Lower leg skin (tissue), 4 donors: ENCODE measurements around the gene RNF169. TPM values are rescaled to one million over a fixed set of nuclear protein-coding genes. Genes with fewer than 3 reads are reported as not detected.
"Not testable (repeated sequence)": the region's sequence is repeated elsewhere in the genome, so short reads cannot be mapped to it uniquely, and the experiment has no call there.

ENCODE experiments used
- DNase-seq, 2 donors: peaks; one replicate each; pipeline ENCODE4 v3.0.0-alpha.2; 2019; ENCODE audit warnings: low spot score in 2 of 2
- H3K4me3 ChIP-seq: fragments of 200-600 bp; sonication (generic); 2 replicates; pipeline ENCODE4 v1.5.1; 2017; ENCODE audit warnings: mild to moderate bottlenecking, low read depth; ENCODE audit not compliant: poor library complexity, severe bottlenecking
- CTCF ChIP-seq, 3 donors: fragments of 450-650 bp; IDR thresholded peaks; one replicate each; pipeline ENCODE4 v1.5.1; 2016; ENCODE audit warnings: antibody characterized with exemption in 3 of 3, mild to moderate bottlenecking in 3 of 3, moderate library complexity in 2 of 3
- POLR2A ChIP-seq, 2 donors: fragments of 450-650 bp; IDR thresholded peaks; one replicate each; pipeline ENCODE4 v1.6.1; 2016 to 2017; ENCODE audit warnings: antibody characterized with exemption in 2 of 2, mild to moderate bottlenecking in 1 of 2, moderate library complexity in 1 of 2
- WGBS, 2 donors: methylation state at CpG; one replicate each; pipeline ENCODE4 v1.1.5; 2018; 5-methylcytosine and 5-hydroxymethylcytosine counted together
- intact Hi-C: fragments of 100-400 bp; cut with DNase I; formaldehyde crosslinking; loops from one replicate; pipeline ENCODE4 v1.15.0; 2023; ENCODE audit warnings: low total_unique reads
- total RNA-seq, 4 donors: library from RNA; depleted of rRNA; stranded (reverse); fragments of >200 nt; gene quantifications; one replicate each; pipeline ENCODE4 v1.1.0, GENCODE V29; 2016

RNF169 gene
- total RNA-seq, 4 donors from 2014 or later = 17.5 to 23.6 (median 21.6) TPM

DNA sequence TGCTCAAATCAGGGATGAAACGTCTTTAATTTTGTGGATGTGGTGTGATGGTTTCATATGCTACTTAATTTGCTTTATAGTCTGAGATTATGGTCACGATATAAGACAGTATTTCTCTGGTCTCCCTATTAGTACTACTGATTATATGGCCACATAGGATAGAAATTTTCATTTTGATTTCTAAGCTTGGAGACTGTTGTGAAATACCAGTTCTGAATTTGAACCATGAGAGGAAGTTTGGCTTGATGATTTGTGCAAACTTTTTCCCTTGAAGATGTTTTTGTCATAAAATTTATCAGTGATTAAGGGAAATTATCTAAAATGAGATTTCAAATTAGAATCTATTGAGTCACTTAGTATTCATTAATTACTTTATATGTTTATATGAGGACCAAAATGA is 2.7 kb downstream of the RNF169 start:
- intact Hi-C loops = no loop called here
- WGBS, 2 donors = 76 to 77% methylated on average over 2 of the region's 2 CpGs
- H3K4me3 ChIP-seq = no peak overlapping the region

DNA sequence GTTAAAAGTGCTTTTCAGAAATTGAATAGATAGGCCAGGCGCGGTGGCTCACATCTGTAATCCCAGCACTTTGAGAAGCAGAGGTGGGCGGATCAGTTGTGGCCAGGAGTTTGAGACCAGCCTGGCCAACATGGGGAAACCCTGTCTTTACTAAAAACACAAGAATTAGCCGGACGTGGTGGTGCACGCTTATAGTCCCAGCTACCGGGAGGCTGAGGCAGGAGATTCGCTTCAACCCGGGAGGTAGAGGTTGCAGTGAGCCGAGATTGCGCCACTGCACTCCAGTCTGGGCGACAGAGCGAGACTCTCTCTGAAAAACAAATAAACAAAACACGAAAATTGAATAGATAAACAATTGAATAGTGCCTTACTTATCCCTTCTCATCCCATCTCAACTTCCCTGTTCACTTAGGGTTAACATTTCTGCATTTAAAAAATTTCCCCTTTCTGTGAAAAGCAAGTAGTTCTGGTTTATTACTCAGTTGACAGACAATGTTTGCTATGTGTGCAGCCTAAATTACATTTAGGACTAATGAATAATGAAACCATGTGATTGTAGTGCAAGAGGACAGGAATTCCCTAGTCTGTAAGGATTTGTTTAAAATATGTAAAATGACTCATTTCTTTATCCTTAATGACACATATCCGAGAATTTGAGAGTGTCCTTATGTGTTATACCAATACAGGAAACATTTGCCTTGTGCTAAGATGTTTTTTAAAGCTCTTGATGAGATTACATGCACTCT is 6.0 kb downstream of the RNF169 start:
- no peak for DNase-seq
- WGBS, 2 donors = 81 to 83% methylated on average over 15 of the region's 15 CpGs
- TF ChIP-seq CTCF (IDR thresholded peaks at IDR 0.05) (no peak), POLR2A (IDR thresholded peaks at IDR 0.05) (no peak)
- intact Hi-C loops = no loop called here
- no peak overlapping the region for H3K4me3 ChIP-seq

More for the DNA sequence above, 2.7 kb downstream of the RNF169 start:
- no peak for DNase-seq
- TF ChIP-seq CTCF (IDR thresholded peaks at IDR 0.05) (no peak), POLR2A (IDR thresholded peaks at IDR 0.05) (no peak)

DNA sequence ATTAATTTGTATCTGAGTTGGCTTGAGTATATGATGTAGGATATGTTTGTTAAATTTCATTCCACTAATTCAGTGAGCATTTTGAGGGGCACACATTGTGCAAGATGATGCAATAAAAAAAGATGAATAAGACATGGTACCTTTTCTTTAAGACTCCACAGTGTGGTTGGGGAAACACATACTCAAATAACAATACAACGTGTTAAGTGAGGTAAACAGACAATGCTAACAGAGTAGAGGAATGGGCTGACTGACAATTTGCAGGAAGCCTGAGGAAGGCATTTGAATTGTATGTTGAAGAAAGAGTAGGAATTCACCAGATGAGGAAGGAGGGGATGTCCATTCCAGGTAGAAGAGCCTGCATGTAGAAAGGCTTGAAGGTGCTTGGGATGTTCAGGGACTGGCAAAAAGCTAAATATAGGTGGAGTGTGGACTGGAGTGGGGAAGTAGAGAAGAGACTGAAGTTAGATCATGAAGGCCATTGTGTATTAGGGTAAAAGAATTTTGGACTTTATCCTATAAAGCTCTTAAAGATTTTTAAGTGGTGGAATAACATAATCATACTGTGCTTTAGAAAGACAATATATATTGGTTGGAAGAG is 6.8 kb downstream of the RNF169 start:
- no peak for TF ChIP-seq POLR2A (IDR thresholded peaks at IDR 0.05)
- no peak for TF ChIP-seq CTCF (IDR thresholded peaks at IDR 0.05)
- WGBS, 2 donors = 57 to 59% methylated on average over 1 of the region's 1 CpG
- H3K4me3 ChIP-seq = no peak overlapping the region
- no peak for DNase-seq
- intact Hi-C loops = no loop called here

DNA sequence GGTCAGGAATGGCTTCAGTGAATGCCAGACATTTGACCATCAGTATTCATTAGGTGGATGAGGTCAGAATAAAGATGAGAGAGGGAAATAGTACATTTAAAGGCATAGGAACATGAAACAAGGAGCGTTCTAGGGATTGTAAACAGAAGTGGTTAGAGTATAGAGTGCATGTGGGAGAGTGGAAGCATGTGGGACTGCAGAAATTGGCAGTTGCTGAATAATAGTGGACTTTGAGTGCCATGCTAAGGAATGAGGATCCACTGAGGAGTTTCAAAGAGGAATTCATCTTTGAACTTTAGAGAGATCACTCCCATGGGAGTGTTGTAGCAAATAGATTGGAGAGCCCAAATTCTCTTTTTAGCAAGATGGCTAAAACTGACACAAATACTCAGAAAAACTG is 7.9 kb downstream of the RNF169 start:
- WGBS, 2 donors = 86 to 96% methylated on average over 1 of the region's 1 CpG
- intact Hi-C loops = no loop called here

DNA sequence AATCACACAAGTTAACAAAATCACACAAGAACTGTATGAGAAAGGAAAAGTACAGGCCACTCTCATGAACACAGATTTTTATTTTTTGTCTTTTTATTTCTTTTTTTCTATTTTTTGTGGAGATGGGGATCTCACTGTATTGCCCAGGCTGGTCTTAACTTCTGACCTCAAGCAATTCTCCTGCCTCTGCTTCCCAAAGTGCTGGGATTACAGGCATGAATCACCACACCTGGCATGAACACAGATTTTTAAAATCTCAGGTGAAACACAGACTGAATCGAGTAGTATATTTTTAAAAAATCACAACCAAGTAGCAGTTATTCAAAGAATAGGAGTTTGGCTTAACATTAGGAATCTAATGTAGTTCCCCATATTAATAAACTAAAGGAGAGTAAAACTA is 18.3 kb downstream of the RNF169 start:
- 64 to 71% methylated on average over 1 of the region's 1 CpG for WGBS, 2 donors
- no peak overlapping the region for H3K4me3 ChIP-seq
- intact Hi-C loops = no loop called here
- no peak for TF ChIP-seq CTCF (IDR thresholded peaks at IDR 0.05)
- TF ChIP-seq POLR2A (IDR thresholded peaks at IDR 0.05) = no peak
- no peak for DNase-seq

More for the DNA sequence above, 7.9 kb downstream of the RNF169 start:
- no peak for DNase-seq
- no peak overlapping the region for H3K4me3 ChIP-seq
- no peak for TF ChIP-seq POLR2A (IDR thresholded peaks at IDR 0.05)
- TF ChIP-seq CTCF (IDR thresholded peaks at IDR 0.05) = no peak

GRCh38 chr11:74768172-74768651 is 19.6 kb downstream of the RNF169 start:
- DNase-seq, H3K4me3 ChIP-seq, intact Hi-C loops: not testable (repeated sequence)
- 82 to 86% methylated on average over 9 of the region's 9 CpGs for WGBS, 2 donors
